G401.6 (cell line): ENCODE measurements around the gene ADAMTSL1.
"Not testable (repeated sequence)": the region's sequence is repeated elsewhere in the genome, so short reads cannot be mapped to it uniquely, and the experiment has no call there.

Experiments
- FAIRE-seq: peaks from 2 replicates; lab custom pipeline; 2012; peaks lifted over from hg19 to GRCh38; lab: Jason Lieb, UNC

Gene ADAMTSL1

GRCh38 chr9:18866121-18866831, 392.3 kb downstream of the ADAMTSL1 start:
- no peak for FAIRE-seq

DNA sequence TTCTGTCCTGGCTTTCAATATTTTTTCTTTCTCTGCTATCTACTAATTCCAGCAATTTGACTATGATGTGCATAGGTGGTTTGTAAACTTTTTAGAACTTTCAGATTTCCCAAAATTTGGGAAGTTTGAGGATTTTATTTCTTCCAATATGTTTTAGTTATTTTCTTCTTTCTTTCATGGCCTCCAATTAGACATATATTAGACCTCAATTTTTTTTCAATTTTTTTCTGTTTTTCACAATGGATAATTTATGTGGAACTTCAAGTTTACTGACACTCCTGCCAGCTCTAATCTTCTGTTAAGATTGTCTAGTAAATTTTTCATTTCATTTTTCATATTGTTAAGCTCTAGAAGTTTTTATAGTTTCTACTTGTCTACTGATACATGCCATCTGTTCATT, 395.8 kb downstream of the ADAMTSL1 start:
- FAIRE-seq = no peak

DNA sequence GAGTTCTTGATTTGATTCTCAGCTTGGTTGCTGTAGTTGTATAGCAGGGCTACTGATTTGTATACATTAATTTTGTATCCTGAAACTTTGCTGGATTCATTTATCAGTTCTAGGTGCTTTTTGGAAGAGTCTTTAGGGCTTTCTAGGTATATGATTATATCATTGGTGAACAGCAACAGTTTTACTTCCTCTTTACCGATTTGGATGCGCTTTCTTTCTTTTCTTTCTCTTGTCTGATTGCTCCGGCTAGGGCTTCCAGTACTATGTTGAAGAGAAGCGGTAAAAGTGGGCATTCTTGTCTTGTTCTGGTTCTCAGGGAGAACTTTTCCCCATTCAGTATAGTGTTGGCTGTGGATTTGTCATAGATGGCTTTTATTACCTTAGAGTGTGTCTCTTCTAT, 400.1 kb downstream of the ADAMTSL1 start:
- FAIRE-seq = no peak

- FAIRE-seq = not testable (repeated sequence)
These were observed 401.0 kb downstream of the ADAMTSL1 start for GRCh38 chr9:18874990-18875389.

DNA sequence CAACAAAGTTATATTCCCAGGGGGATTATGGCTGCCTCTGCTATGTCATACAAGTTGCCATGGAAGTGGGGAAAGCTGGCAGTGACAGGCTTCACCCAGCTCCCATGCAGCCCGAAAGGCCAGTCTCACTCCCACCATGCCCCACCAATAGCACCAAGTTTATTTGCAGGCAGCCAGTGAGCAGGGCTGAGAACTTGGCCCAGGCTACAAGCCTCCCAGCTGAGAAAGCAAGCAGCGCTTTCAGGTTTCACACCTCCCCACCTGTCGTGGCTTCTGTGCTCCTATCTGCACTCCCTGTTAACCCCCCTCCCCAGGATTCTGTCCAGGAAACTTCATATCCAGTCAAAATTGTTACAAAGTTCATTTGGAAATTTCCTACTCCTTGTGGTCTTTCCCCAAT, 404.0 kb downstream of the ADAMTSL1 start:
- FAIRE-seq = no peak

- FAIRE-seq = no peak
These were observed 407.8 kb downstream of the ADAMTSL1 start for GRCh38 chr9:18881758-18882157.

DNA sequence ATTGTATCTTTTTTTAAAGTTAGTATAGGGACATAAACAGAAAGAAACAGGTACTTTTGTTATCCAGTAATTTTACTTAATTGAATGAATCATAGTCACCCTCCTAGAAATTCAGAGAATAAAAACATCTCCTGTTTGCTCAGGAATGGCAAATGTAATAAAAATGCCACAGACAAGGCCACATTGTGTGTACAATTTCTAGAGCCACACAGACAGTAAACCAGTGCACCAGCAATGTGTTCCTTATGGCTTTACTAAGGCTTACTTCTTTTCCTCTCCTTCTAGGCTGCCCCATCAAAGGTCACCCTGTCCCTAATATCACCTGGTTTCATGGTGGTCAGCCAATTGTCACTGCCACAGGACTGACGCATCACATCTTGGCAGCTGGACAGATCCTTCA, 413.6 kb downstream of the ADAMTSL1 start:
- FAIRE-seq = no peak

DNA sequence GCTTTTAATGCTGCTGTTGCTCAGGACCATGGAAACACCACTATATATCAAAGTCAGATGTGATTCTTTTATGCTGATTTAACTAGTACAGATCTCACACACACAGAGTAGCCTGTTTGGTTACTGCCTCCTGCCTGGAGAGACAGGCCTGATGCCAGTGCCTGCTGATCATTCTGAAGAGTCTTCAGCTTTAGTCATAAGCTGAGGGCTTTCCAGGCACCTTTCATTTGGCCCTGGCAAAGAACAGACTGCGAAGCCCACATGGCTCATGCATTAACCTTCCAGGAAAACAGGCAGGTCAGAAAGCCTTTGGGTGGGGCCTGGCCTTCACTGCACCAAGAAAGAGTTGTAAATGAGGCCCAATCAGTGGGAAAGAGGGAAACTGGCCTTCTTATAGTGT, 414.3 kb downstream of the ADAMTSL1 start:
- no peak for FAIRE-seq

DNA sequence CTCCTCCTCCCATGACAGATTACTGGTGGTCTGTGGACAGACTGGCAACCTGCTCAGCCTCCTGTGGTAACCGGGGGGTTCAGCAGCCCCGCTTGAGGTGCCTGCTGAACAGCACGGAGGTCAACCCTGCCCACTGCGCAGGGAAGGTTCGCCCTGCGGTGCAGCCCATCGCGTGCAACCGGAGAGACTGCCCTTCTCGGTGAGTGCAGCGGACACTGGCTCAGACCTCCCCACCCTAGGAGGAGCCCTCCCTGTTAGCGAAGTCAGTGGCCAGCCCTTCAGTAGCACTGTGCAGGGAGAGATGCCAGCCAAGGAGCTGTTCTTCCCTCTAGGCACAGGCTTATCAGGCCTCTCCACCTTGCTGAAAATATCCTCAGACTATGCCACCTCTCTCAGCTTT, 415.6 kb downstream of the ADAMTSL1 start:
- no peak for FAIRE-seq

- no peak for FAIRE-seq
These were observed 416.4 kb downstream of the ADAMTSL1 start for GRCh38 chr9:18890372-18890771.

GRCh38 chr9:18891946-18892670, 418.2 kb downstream of the ADAMTSL1 start:
- no peak for FAIRE-seq

DNA sequence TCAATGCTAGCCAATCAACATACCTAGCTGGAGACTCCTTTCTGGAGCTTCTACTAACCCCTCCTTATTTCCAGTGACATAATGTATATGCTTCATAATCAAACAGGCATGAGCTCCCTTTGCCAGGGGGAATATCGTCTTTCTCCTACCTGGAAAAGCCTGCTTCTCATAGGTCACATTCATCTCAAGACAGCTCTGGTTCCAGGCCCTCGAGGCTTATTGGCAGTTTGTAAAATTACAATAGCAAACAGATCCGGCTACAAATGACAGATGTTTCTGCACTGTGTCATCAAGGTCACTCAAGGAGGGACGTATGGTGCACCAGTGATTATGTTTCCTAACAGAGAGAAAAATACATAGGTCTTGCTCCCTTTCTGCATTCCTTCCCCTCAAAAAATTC, 419.1 kb downstream of the ADAMTSL1 start:
- FAIRE-seq = no peak

GRCh38 chr9:18893491-18893890, 419.5 kb downstream of the ADAMTSL1 start:
- FAIRE-seq = no peak

DNA sequence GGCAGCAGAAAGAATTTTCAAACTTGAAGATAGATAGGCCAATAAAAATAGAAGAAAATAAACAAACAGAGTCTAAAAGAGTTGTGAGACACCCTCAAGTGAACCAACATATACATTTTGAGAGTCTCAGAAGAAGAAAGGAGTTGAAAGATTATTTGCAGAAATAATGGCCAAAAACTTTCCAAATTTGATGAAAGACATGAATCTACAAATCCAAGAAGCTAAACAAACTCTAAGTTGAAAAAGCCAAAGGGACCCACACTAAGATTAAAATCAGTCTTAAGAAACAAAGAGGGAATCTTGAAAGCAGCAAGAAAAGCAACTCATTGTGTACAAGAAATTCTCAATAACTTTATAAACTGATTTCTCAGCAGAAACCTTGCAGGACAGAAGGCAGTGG, 422.1 kb downstream of the ADAMTSL1 start:
- no peak for FAIRE-seq

- no peak for FAIRE-seq
These were observed 422.7 kb downstream of the ADAMTSL1 start for GRCh38 chr9:18896531-18897179.

DNA sequence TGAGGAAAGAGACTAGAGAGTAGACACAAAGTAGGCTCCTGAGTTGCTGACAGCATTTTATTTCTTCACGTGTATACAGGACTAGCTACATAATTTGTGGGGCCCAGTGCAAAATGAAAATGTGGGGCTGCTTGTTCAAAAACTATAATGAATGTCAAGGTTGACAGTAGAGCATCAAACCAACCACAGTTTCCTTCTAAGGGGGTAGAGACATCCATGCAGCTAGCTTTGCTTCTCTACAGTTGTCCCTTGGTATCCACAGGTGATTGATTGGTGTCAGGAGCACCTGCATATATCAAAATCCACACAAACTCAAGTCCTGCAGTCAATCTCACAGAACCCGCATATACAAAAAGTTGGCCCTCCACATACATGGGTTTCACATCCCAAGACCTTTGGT, 429.5 kb downstream of the ADAMTSL1 start:
- no peak for FAIRE-seq

DNA sequence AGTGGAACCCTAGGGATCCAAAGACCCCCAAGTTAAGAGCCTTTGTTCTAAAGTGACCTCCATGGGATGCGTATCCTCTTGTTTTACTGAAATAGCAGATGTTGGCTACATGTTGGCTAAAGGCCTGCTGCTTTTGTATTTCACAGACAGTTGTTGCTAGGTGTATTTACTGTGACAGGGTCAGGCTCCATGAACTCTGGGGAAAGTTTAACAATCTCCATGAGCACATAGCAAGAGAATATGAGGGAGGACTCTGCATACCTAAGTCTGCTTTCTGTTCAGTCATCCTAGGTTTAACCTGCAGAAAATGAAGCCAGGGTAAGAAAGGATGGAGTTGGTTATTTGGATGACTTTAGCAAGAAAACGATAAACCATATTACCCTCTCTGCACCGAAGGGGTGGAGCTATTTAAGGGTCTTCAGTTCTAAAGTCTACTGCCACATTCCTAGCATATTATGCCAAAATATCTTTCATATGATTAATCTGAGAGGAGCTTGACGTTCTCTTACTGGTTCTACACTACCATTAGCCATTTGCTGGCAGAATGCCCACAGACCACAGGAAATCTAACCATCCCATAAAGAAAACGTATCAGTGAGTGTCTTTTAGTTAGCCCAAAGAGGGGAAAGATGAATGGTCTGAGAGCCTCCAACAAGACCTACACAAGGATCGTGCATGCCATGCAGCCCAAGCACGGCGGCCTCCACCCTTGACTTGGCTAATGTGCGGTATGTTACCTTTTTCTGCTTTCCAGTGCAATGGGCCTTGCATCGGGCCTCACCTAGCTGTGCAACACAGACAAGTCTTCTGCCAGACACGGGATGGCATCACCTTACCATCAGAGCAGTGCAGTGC, 431.3 kb downstream of the ADAMTSL1 start:
- no peak for FAIRE-seq

DNA sequence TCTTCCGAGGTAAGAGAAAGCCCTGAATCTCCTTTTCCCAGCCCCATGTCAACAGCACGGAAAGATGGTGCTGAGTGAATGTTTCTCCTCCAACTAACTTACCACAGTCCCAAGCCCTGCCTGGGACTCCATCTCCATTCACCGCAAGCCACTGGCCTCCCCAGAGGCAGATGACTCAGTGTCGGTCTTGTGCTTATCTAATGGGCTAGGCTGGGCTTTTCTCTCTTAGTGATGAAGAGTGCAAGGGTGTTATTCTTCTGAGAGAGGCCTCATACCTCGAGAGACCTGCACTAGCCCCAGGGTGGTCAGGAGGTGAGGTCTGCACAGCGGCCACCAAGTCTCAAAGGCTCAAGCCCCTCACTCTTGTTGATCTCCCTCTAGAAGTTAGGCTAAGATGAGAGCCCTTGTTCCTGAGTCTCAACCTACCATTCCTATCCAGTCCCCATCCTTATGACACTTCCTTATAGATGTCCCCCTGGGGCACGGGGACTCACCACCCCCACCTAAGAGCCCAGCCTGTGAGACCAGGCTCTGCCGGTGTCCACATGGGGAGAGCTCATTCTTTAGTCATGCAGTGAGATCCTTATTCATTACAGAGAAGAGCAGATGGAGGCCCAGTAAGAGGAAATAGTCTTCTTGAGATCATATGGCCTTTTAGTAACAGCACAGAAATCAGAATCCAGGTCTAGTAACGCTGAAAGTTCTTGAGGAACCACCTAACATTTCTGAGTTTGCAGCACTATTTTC, 432.1 kb downstream of the ADAMTSL1 start:
- no peak for FAIRE-seq

GRCh38 chr9:18906656-18907395, 432.9 kb downstream of the ADAMTSL1 start:
- FAIRE-seq = no peak

DNA sequence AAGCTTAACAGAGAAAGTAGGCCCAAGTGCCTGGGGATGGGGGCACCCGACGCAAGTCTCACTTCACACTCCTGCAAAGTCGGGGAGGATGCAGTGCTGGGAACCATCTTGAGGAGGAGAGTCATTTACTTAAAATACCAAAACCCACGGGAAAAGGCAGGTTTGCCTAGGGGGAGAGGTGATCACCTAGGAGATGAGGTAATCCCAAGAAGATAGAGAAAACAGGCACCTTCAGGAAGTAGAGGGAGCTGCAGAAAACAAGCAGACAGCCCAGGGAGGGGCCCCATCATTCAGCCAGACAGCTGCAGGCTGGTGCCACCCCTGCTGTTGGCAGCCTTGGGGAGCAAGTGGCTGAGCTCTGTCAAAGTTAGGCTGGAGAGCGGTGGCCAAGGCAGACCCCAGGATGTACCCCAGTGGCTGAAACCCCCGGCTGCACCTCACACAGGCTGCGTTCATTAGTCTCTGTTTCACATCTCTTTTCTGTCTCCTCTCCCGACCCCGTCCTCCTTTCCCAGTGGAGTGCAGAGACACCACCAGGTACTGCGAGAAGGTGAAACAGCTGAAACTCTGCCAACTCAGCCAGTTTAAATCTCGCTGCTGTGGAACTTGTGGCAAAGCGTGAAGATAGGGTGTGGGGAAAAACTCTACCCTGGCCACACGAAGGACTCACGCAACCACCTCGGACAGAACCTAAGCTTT, 434.1 kb downstream of the ADAMTSL1 start:
- FAIRE-seq = no peak
